Stimulated activated CD4-positive, alpha-beta T cell treated with anti-CD3 and anti-CD28 coated beads, Interleukin-4, amount 100 ng/mL, for 24 hours (primary cell): ENCODE results near the gene TSACC.
"Not testable (repeated sequence)": the region's sequence is repeated elsewhere in the genome, so short reads cannot be mapped to it uniquely, and the experiment has no call there.

Experiments used
- DNase-seq: peaks from one replicate; pipeline ENCODE4 v3.0.0-alpha.2; 2020

Gene TSACC

GRCh38 chr1:156338180-156338976 is at the start of gene TSACC, which contains the start of gene CCT3:
TSS of gene TSACC (plus strand) at chr1:156338526. CDS start at chr1:156339758, 1,232 bp downstream.
TSS of gene CCT3 (minus strand) at chr1:156338292. CDS start at chr1:156338184, 108 bp downstream.
- DNase-seq = peak; percentile 99

- no peak for DNase-seq
Measured at GRCh38 chr1:156289857-156290256, 48.5 kb upstream of the TSACC start.

- no peak for DNase-seq
Measured at GRCh38 chr1:156291226-156292061, 46.9 kb upstream of the TSACC start.

GRCh38 chr1:156293098-156293434 is 45.3 kb upstream of the TSACC start:
- DNase-seq = no peak

- DNase-seq = no peak
Measured at GRCh38 chr1:156293895-156294294, 44.4 kb upstream of the TSACC start.

GRCh38 chr1:156295391-156295947 is 42.9 kb upstream of the TSACC start, which contains the start of gene GLMP:
TSS of gene GLMP (minus strand) at chr1:156295679. CDS start at chr1:156295645, 34 bp downstream.
- peak; percentile 62 for DNase-seq

- DNase-seq = no peak
Measured at GRCh38 chr1:156298852-156299357, 39.4 kb upstream of the TSACC start, which contains the start of gene VHLL. TSS of gene VHLL (minus strand) at chr1:156299307. CDS start at chr1:156299189, 118 bp downstream.

- no peak for DNase-seq
Measured at GRCh38 chr1:156303241-156303640, 35.1 kb upstream of the TSACC start.

GRCh38 chr1:156305215-156305614 is 33.1 kb upstream of the TSACC start:
- DNase-seq = no peak

GRCh38 chr1:156308078-156308477 is 30.2 kb upstream of the TSACC start:
- no peak for DNase-seq

- no peak for DNase-seq
Measured at GRCh38 chr1:156310962-156311361, 27.4 kb upstream of the TSACC start.

GRCh38 chr1:156316909-156317308 is 21.4 kb upstream of the TSACC start:
- no peak for DNase-seq

GRCh38 chr1:156319664-156320063 is 18.7 kb upstream of the TSACC start:
- DNase-seq = no peak

- no peak for DNase-seq
Measured at GRCh38 chr1:156320560-156320959, 17.8 kb upstream of the TSACC start.

GRCh38 chr1:156323179-156323578 is 15.1 kb upstream of the TSACC start:
- not testable (repeated sequence) for DNase-seq

- DNase-seq = no peak
Measured at GRCh38 chr1:156336242-156336641, 2.1 kb upstream of the TSACC start.

GRCh38 chr1:156337052-156337887 is 1.1 kb upstream of the TSACC start:
- DNase-seq = no peak

- no peak for DNase-seq
Measured at GRCh38 chr1:156337888-156338179, 492 bp upstream of the TSACC start.

- no peak for DNase-seq
Measured at GRCh38 chr1:156342166-156342955, 4.0 kb downstream of the TSACC start.

GRCh38 chr1:156344409-156344808 is 6.1 kb downstream of the TSACC start:
- DNase-seq = no peak

GRCh38 chr1:156346035-156346434 is 7.7 kb downstream of the TSACC start:
- not testable (repeated sequence) for DNase-seq

- no peak for DNase-seq
Measured at GRCh38 chr1:156346636-156347035, 8.3 kb downstream of the TSACC start.
